ENCODE data around the gene SPEM2. TPM values are rescaled to one million over a fixed set of nuclear protein-coding genes. Genes with fewer than 3 reads are reported as not detected.
A peak's percentile ranks its signal among the peaks of the same experiment; 100 is the strongest.

SPEM2 gene
- total RNA-seq, 4 donors from 2014 or later = not detected

GRCh38 chr17:7464081-7464480, 38.7 kb downstream of the SPEM2 start:
- no peaks in the 10 kb centered on the region for H3K9me3 ChIP-seq
- TF ChIP-seq POLR2A (IDR thresholded peaks at IDR 0.05) (no peak), EP300 (IDR thresholded peaks at IDR 0.05) (no peak), CTCF (IDR thresholded peaks at IDR 0.05) (no peak), POLR2AphosphoS5 (IDR thresholded peaks at IDR 0.05) (no peak)
- no peak overlapping the region for H3K4me3 ChIP-seq
- H3K27me3 ChIP-seq = no peaks in the 10 kb centered on the region
- 70% methylated on average over 5 of the region's 9 CpGs for WGBS
- no peak for DNase-seq (ENCODE audit: low spot score in 2 of 2)
- peak overlapping the region; percentile 55 for H3K27ac ChIP-seq
- peaks cover 30% of the 10 kb centered on the region for H3K36me3 ChIP-seq
- peaks cover 28% of the 10 kb centered on the region for H3K4me1 ChIP-seq

- H3K4me1 ChIP-seq = peaks cover 28% of the 10 kb centered on the region
- H3K9me3 ChIP-seq = no peaks in the 10 kb centered on the region
- DNase-seq (ENCODE audit: low spot score in 2 of 2) = no peak
- TF ChIP-seq CTCF (IDR thresholded peaks at IDR 0.05) (no peak), EP300 (IDR thresholded peaks at IDR 0.05) (no peak), POLR2A (IDR thresholded peaks at IDR 0.05) (no peak), POLR2AphosphoS5 (IDR thresholded peaks at IDR 0.05) (no peak)
- H3K27ac ChIP-seq = peak overlapping the region; percentile 25
- H3K27me3 ChIP-seq = no peaks in the 10 kb centered on the region
- WGBS = 95% methylated on average over 16 of the region's 33 CpGs
- H3K4me3 ChIP-seq = no peak overlapping the region
- H3K36me3 ChIP-seq = peaks cover 30% of the 10 kb centered on the region
Measured at GRCh38 chr17:7465597-7466275, 40.3 kb downstream of the SPEM2 start.

- no peak for TF ChIP-seq EP300 (IDR thresholded peaks at IDR 0.05)
- Histone ChIP-seq H3K27ac (peak overlapping the region; percentile 25), H3K27me3 (no peaks in the 10 kb centered on the region), H3K4me3 (no peak overlapping the region), H3K9me3 (no peaks in the 10 kb centered on the region), H3K4me1 (peaks cover 28% of the 10 kb centered on the region), H3K36me3 (peaks cover 30% of the 10 kb centered on the region)
- 80% methylated on average over 9 of the region's 9 CpGs for WGBS
- no peak for DNase-seq (ENCODE audit: low spot score in 2 of 2)
Measured at GRCh38 chr17:7466318-7466638, 40.9 kb downstream of the SPEM2 start.

GRCh38 chr17:7466639-7467341, 41.4 kb downstream of the SPEM2 start:
- Histone ChIP-seq H3K36me3 (peaks cover 30% of the 10 kb centered on the region), H3K4me1 (peaks cover 29% of the 10 kb centered on the region), H3K4me3 (no peak overlapping the region), H3K9me3 (no peaks in the 10 kb centered on the region), H3K27ac (peak overlapping the region; percentile 25), H3K27me3 (no peaks in the 10 kb centered on the region)
- DNase-seq (ENCODE audit: low spot score in 2 of 2) = no peak
- 73% methylated on average over 16 of the region's 16 CpGs for WGBS
- TF ChIP-seq POLR2A (IDR thresholded peaks at IDR 0.05) (no peak), EP300 (IDR thresholded peaks at IDR 0.05) (no peak), POLR2AphosphoS5 (IDR thresholded peaks at IDR 0.05) (no peak), CTCF (IDR thresholded peaks at IDR 0.05) (no peak)

GRCh38 chr17:7467498-7467897, 42.1 kb downstream of the SPEM2 start:
- peak overlapping the region; percentile 25 for H3K27ac ChIP-seq
- H3K9me3 ChIP-seq = no peaks in the 10 kb centered on the region
- H3K27me3 ChIP-seq = no peaks in the 10 kb centered on the region
- WGBS = 74% methylated on average over 3 of the region's 3 CpGs
- no peak overlapping the region for H3K4me3 ChIP-seq
- H3K4me1 ChIP-seq = peaks cover 29% of the 10 kb centered on the region
- DNase-seq (ENCODE audit: low spot score in 2 of 2) = no peak
- no peak for TF ChIP-seq CTCF (IDR thresholded peaks at IDR 0.05)
- no peak for TF ChIP-seq EP300 (IDR thresholded peaks at IDR 0.05)
- TF ChIP-seq POLR2A (IDR thresholded peaks at IDR 0.05) = no peak
- TF ChIP-seq POLR2AphosphoS5 (IDR thresholded peaks at IDR 0.05) = no peak
- peaks cover 28% of the 10 kb centered on the region for H3K36me3 ChIP-seq

All from suprapubic skin (tissue), 4 donors.